DOHH2 (cell line): ENCODE data around the gene BRINP1.

Experiments
- H3F3A ChIP-seq: fragments of 200-600 bp; sonication (generic), shearing (Covaris generic); 2 replicates; pipeline ENCODE4 v1.6.0; 2016; ENCODE audit warnings: antibody characterized with exemption, mild to moderate bottlenecking; ENCODE audit not compliant: control insufficient read depth, insufficient read depth
- H3K27ac ChIP-seq: fragments of 200-600 bp; sonication (generic); 2 replicates; pipeline ENCODE4 v1.5.1; 2014; ENCODE audit warnings: low read depth, mild to moderate bottlenecking, low read length, moderate library complexity
- H3K27me3 ChIP-seq: fragments of 200-600 bp; sonication (generic); 2 replicates; pipeline ENCODE4 v1.6.1; 2014; ENCODE audit warnings: mild to moderate bottlenecking, low read length, mixed read lengths; ENCODE audit not compliant: control insufficient read depth
- H3K36me3 ChIP-seq: fragments of 200-600 bp; sonication (generic); 2 replicates; pipeline ENCODE4 v1.6.1; 2014; ENCODE audit warnings: mild to moderate bottlenecking, low read length, moderate library complexity, mixed read lengths; ENCODE audit not compliant: control insufficient read depth
- H3K4me1 ChIP-seq: fragments of 200-600 bp; sonication (generic); 2 replicates; pipeline ENCODE4 v1.6.1; 2014; ENCODE audit warnings: mild to moderate bottlenecking, low read length, mixed read lengths; ENCODE audit not compliant: control insufficient read depth
- H3K4me2 ChIP-seq: fragments of 200-600 bp; sonication (generic); 2 replicates; pipeline ENCODE4 v1.6.0; 2014; ENCODE audit warnings: mild to moderate bottlenecking, low read length, moderate library complexity
- H3K4me3 ChIP-seq: fragments of 200-600 bp; sonication (generic); 2 replicates; pipeline ENCODE4 v1.5.1; 2014; ENCODE audit warnings: mild to moderate bottlenecking, low read length, mixed read lengths
- H3K79me2 ChIP-seq: fragments of 200-600 bp; sonication (generic); 2 replicates; pipeline ENCODE4 v1.6.1; 2014; ENCODE audit warnings: mild to moderate bottlenecking, low read length, mixed read lengths; ENCODE audit not compliant: control insufficient read depth
- H3K9me2 ChIP-seq: fragments of 200-600 bp; sonication (generic); replicated peaks from 2 replicates; pipeline ENCODE4 v1.6.1; 2014; ENCODE audit warnings: mild to moderate bottlenecking, low read length, mixed read lengths; ENCODE audit not compliant: control insufficient read depth
- H3K9me3 ChIP-seq: fragments of 200-600 bp; sonication (generic); 2 replicates; pipeline ENCODE4 v1.6.1; 2014; ENCODE audit warnings: antibody characterized with exemption, low read length, mixed read lengths; ENCODE audit not compliant: control insufficient read depth, insufficient read depth
- H4K20me1 ChIP-seq: fragments of 200-600 bp; sonication (generic); 2 replicates; pipeline ENCODE4 v1.6.0; 2014; ENCODE audit warnings: low read depth, mild to moderate bottlenecking, antibody characterized with exemption, low read length, moderate library complexity; ENCODE audit not compliant: control insufficient read depth, insufficient read depth
- EZH2phosphoT487 ChIP-seq: fragments of 200-600 bp; sonication (generic); IDR thresholded peaks from 2 replicates; pipeline ENCODE4 v1.6.1; 2017; ENCODE audit warnings: borderline replicate concordance, mild to moderate bottlenecking, antibody characterized with exemption, low read length, moderate library complexity, mixed read lengths
- TF ChIP-seq, protein P1 (sequence below): fragments of 200-600 bp; sonication (generic); IDR thresholded peaks from one replicate; pipeline ENCODE4 v1.5.1; 2014; ENCODE audit warnings: antibody characterized with exemption, mild to moderate bottlenecking, low read depth, low read length; ENCODE audit not compliant: poor library complexity, severe bottlenecking

BRINP1 gene

DNA sequence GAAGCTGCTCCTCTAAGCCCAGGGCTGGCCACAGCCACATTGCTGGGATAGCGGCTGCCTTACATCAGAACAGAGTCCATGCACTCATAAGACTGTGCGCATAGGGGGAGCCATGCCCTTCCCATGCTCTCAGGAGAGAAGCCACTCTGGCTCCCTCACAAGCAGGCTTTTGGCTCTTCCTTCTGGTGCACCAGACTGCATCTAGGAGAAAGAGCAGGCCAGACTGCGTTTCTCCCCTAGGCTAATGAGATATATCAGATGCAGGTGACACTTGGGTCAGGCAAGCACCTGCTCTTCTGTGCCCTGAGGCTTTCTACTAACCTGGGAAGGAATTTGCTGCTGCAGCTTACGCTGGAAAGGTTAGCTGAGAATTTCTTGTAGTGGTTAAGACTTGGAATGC lies 43.2 kb upstream of the BRINP1 start:
- no peaks in the 10 kb centered on the region for H3K9me2 ChIP-seq
- no peaks in the 10 kb centered on the region for H3K27me3 ChIP-seq
- H3K4me2 ChIP-seq = no peak overlapping the region
- H3K4me3 ChIP-seq = no peak overlapping the region
- TF ChIP-seq EZH2phosphoT487 = no peak
- TF ChIP-seq, protein P1, sequence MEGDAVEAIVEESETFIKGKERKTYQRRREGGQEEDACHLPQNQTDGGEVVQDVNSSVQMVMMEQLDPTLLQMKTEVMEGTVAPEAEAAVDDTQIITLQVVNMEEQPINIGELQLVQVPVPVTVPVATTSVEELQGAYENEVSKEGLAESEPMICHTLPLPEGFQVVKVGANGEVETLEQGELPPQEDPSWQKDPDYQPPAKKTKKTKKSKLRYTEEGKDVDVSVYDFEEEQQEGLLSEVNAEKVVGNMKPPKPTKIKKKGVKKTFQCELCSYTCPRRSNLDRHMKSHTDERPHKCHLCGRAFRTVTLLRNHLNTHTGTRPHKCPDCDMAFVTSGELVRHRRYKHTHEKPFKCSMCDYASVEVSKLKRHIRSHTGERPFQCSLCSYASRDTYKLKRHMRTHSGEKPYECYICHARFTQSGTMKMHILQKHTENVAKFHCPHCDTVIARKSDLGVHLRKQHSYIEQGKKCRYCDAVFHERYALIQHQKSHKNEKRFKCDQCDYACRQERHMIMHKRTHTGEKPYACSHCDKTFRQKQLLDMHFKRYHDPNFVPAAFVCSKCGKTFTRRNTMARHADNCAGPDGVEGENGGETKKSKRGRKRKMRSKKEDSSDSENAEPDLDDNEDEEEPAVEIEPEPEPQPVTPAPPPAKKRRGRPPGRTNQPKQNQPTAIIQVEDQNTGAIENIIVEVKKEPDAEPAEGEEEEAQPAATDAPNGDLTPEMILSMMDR = no peak
- H3K79me2 ChIP-seq = no peaks in the 10 kb centered on the region
- H3K4me1 ChIP-seq = no peaks in the 10 kb centered on the region
- no peaks in the 10 kb centered on the region for H4K20me1 ChIP-seq
- no peaks in the 10 kb centered on the region for H3K9me3 ChIP-seq
- no peak overlapping the region for H3K27ac ChIP-seq
- H3F3A ChIP-seq = no peaks in the 10 kb centered on the region
- no peaks in the 10 kb centered on the region for H3K36me3 ChIP-seq

DNA sequence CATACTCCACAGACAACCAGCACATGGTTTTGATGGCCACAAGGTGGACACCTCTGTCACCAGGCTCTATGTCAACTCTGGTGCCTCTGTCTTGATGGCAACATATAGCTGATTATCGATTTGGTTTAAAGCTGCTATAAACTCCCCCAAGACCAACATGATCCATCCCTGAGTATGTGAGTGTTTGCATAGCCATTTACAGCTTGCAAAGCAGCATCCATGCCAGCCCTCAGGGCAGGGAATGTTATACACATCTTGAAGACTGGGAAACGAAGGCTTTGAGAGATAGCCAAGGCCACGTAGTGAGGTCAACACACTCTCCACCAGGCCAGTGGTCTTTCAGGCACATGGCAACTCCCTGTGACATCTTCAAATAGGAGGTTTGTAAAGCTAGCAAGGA lies 40.3 kb upstream of the BRINP1 start:
- no peak overlapping the region for H3K4me3 ChIP-seq
- no peaks in the 10 kb centered on the region for H3F3A ChIP-seq
- no peaks in the 10 kb centered on the region for H3K27me3 ChIP-seq
- H4K20me1 ChIP-seq = no peaks in the 10 kb centered on the region
- H3K4me2 ChIP-seq = no peak overlapping the region
- no peaks in the 10 kb centered on the region for H3K79me2 ChIP-seq
- TF ChIP-seq, protein P1 = no peak
- TF ChIP-seq EZH2phosphoT487 = no peak
- no peaks in the 10 kb centered on the region for H3K36me3 ChIP-seq
- H3K9me3 ChIP-seq = no peaks in the 10 kb centered on the region
- H3K4me1 ChIP-seq = no peaks in the 10 kb centered on the region
- no peak overlapping the region for H3K27ac ChIP-seq
- H3K9me2 ChIP-seq = no peaks in the 10 kb centered on the region

DNA sequence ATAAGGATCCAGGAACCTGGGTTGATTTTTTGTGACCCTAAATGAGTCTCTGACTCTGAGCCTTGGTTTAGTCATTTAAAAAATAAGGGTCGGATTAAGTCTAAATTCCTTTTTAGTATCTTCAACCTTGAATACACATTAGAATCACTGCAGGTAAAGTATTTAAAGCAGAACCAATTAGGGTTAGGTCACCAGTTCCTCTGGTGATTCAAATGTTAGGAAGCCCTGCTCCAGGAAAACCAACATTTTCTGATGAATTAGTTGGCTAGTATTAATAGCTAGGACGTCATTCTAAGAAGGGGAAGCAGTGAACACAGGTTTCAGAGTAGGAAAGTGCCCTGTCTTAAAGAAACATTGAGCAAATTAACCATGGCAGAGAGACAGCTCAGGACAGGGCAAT lies 31.4 kb upstream of the BRINP1 start:
- no peak overlapping the region for H3K27ac ChIP-seq
- no peaks in the 10 kb centered on the region for H3F3A ChIP-seq
- H3K36me3 ChIP-seq = no peaks in the 10 kb centered on the region
- H3K9me2 ChIP-seq = no peaks in the 10 kb centered on the region
- no peaks in the 10 kb centered on the region for H4K20me1 ChIP-seq
- no peak for TF ChIP-seq EZH2phosphoT487
- TF ChIP-seq, protein P1 = no peak
- H3K4me1 ChIP-seq = no peaks in the 10 kb centered on the region
- H3K27me3 ChIP-seq = no peaks in the 10 kb centered on the region; the same call in 1 of the 2 replicates
- no peak overlapping the region for H3K4me2 ChIP-seq
- no peaks in the 10 kb centered on the region for H3K79me2 ChIP-seq
- H3K9me3 ChIP-seq = no peaks in the 10 kb centered on the region
- H3K4me3 ChIP-seq = no peak overlapping the region

DNA sequence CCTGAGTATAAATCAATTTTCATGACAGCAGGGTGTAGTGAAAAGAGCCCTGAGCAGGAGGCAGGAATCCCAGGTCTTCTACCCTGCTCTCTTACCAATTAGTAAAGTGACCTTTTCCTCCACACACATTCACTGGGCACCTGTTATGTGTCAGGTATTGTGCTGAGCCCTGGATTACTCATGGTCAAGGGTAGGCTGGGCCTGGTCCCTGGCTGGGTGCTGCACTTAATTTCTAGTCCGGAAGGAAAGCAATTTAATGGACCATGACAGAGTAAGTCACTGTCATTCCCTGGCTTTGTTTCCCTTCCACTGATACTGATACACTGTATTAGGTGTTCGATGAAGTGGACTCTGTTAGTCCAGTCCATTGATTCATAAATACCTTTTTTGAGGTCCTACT lies 29.1 kb upstream of the BRINP1 start:
- Histone ChIP-seq H4K20me1 (no peaks in the 10 kb centered on the region), H3K9me3 (no peaks in the 10 kb centered on the region), H3K27ac (no peak overlapping the region), H3K9me2 (no peaks in the 10 kb centered on the region), H3K79me2 (no peaks in the 10 kb centered on the region), H3K36me3 (no peaks in the 10 kb centered on the region), H3F3A (no peaks in the 10 kb centered on the region), H3K4me3 (no peak overlapping the region), H3K4me1 (no peaks in the 10 kb centered on the region), H3K27me3 (no peaks in the 10 kb centered on the region; the same call in 1 of the 2 replicates), H3K4me2 (no peak overlapping the region)
- TF ChIP-seq, protein P1 = no peak
- TF ChIP-seq EZH2phosphoT487 = no peak
